Nephron (organoid): ENCODE measurements around the gene GSTT2.

Experiments
- H3K27ac Mint-ChIP-seq, 3 experiments: 2 replicates each; pipeline ENCODE4 v1.8.0; 2020; ENCODE audit warnings: mixed read lengths in 3 of 3, mild to moderate bottlenecking in 2 of 3, moderate library complexity in 1 of 3
- H3K27me3 Mint-ChIP-seq: 2 replicates; pipeline ENCODE4 v1.8.0; 2021; ENCODE audit warnings: low read depth, mild to moderate bottlenecking, moderate library complexity, mixed read lengths
- H3K36me3 Mint-ChIP-seq: 2 replicates; pipeline ENCODE4 v1.8.0; 2020; ENCODE audit warnings: low read depth, mixed read lengths
- H3K4me1 Mint-ChIP-seq: 2 replicates; pipeline ENCODE4 v1.8.0; 2020; ENCODE audit warnings: mixed read lengths
- H3K4me3 Mint-ChIP-seq, 3 experiments: 2 replicates each; pipeline ENCODE4 v1.8.0; 2020; ENCODE audit warnings: mild to moderate bottlenecking in 3 of 3, mixed read lengths in 3 of 3, moderate library complexity in 2 of 3
- H3K9me3 Mint-ChIP-seq: 2 replicates; pipeline ENCODE4 v1.8.0; 2020; ENCODE audit warnings: mixed read lengths
- TF ChIP-seq, protein P1 (sequence below), 3 experiments: fragments of 200-600 bp; sonication (generic); IDR thresholded peaks; one replicate each; pipeline ENCODE4 v1.5.0; 2021; ENCODE audit warnings: antibody characterized with exemption in 3 of 3; ENCODE audit not compliant: unreplicated experiment in 3 of 3

The GSTT2 gene

DNA sequence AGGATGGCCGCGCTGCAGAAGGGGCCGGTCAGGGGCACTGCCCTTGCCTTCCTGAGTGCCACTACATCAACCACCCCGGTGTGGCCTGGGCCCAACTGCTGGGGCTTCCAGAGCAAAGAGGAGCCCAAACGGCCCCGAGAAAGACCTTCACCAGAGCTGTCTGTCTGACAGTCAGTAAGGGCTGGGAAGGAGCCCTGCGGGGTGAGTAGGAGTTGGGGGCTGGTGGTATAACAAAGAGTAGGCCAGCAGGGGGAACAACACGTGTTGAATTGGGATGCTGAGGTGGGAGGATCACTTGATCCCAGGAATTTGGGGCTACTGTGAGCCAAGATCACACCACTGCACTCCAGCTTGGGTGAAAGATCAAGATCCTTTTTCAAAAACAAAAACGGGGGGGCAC lies 21.4 kb downstream of the GSTT2 start:
- H3K4me1 Mint-ChIP-seq: no peaks in the 10 kb centered on the region
- H3K4me3 Mint-ChIP-seq: no peak overlapping the region
- no peaks in the 10 kb centered on the region for H3K36me3 Mint-ChIP-seq

DNA sequence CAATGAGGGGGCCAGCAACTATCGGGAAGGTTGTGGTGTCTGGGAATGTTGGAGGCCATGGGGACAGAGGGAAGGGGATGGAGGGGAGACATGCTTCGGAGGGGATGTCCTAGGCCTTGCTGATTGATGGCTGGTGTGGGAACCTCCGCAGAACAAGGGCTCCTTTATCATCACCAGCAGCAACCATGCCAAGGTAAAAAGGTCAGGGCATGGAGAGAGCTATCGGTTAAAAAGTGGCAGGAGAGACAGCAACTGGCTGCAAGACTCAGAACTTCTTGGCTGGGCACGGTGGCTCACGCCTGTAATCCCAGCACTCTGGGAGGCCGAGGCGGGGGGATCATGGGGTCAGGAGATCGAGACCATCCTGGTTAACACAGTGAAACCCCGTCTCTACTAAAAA lies 22.3 kb downstream of the GSTT2 start:
- no peaks in the 10 kb centered on the region for H3K36me3 Mint-ChIP-seq
- H3K27ac Mint-ChIP-seq: no peak overlapping the region
- TF ChIP-seq, protein P1, sequence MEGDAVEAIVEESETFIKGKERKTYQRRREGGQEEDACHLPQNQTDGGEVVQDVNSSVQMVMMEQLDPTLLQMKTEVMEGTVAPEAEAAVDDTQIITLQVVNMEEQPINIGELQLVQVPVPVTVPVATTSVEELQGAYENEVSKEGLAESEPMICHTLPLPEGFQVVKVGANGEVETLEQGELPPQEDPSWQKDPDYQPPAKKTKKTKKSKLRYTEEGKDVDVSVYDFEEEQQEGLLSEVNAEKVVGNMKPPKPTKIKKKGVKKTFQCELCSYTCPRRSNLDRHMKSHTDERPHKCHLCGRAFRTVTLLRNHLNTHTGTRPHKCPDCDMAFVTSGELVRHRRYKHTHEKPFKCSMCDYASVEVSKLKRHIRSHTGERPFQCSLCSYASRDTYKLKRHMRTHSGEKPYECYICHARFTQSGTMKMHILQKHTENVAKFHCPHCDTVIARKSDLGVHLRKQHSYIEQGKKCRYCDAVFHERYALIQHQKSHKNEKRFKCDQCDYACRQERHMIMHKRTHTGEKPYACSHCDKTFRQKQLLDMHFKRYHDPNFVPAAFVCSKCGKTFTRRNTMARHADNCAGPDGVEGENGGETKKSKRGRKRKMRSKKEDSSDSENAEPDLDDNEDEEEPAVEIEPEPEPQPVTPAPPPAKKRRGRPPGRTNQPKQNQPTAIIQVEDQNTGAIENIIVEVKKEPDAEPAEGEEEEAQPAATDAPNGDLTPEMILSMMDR (IDR thresholded peaks at IDR 0.05; ENCODE audit: unreplicated experiment in 3 of 3): no peak
- no peak overlapping the region for H3K4me3 Mint-ChIP-seq
- H3K4me1 Mint-ChIP-seq: no peaks in the 10 kb centered on the region
- H3K9me3 Mint-ChIP-seq: no peaks in the 10 kb centered on the region
- peaks cover 10% of the 10 kb centered on the region for H3K27me3 Mint-ChIP-seq

More for the DNA sequence above, 21.4 kb downstream of the GSTT2 start:
- TF ChIP-seq, protein P1 (IDR thresholded peaks at IDR 0.05; ENCODE audit: unreplicated experiment in 3 of 3): no peak
- Mint-ChIP-seq H3K27ac (no peak overlapping the region), H3K27me3 (peaks cover 10% of the 10 kb centered on the region), H3K9me3 (no peaks in the 10 kb centered on the region)

DNA sequence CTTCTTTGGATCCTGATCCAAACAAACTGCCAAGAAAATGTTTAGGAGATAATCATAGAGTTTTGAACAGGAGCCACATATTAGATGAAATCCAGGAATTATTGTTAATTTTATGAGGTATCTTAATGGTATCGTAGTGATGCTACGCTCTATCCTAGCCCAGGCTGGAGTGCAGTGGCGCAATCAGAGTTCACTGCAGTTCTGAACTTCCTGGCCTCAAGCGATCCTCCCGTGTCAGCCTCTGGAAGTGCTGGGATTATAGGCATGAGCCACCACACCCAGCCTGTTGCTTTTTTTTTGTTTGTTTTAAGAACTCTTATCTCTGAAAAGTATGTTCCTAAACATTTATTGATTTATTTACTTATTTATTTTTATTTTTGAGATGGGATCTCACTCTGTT lies 22.9 kb downstream of the GSTT2 start:
- no peaks in the 10 kb centered on the region for H3K36me3 Mint-ChIP-seq
- no peak overlapping the region for H3K4me3 Mint-ChIP-seq
- H3K9me3 Mint-ChIP-seq: no peaks in the 10 kb centered on the region
- TF ChIP-seq, protein P1 (IDR thresholded peaks at IDR 0.05; ENCODE audit: unreplicated experiment in 3 of 3): no peak
- peaks cover 10% of the 10 kb centered on the region for H3K27me3 Mint-ChIP-seq
- no peaks in the 10 kb centered on the region for H3K4me1 Mint-ChIP-seq
- H3K27ac Mint-ChIP-seq: no peak overlapping the region

DNA sequence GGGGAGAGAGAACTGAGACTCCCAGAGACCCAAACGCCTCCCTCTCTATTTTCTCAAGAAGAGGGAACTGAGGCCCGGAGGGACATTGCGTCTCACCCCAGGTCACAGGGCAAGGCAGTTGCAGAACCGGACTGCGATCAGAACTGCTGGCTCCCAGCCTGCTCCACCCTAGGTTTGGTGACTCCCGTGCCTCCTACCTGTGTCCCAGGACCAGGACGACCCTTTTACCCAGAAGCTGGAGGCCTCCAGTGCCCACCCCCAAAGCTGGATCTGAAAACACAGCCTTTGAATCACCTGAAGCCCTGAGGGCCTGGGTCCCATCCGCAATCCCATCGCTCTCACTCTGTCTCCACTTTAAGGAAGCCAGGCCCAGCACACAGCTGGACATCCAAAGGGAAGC lies 24.0 kb downstream of the GSTT2 start:
- Mint-ChIP-seq H3K27ac (no peak overlapping the region), H3K36me3 (no peaks in the 10 kb centered on the region), H3K9me3 (no peaks in the 10 kb centered on the region), H3K4me3 (no peak overlapping the region), H3K27me3 (peaks cover 10% of the 10 kb centered on the region), H3K4me1 (no peaks in the 10 kb centered on the region)
- TF ChIP-seq, protein P1 (IDR thresholded peaks at IDR 0.05; ENCODE audit: unreplicated experiment in 3 of 3): no peak

DNA sequence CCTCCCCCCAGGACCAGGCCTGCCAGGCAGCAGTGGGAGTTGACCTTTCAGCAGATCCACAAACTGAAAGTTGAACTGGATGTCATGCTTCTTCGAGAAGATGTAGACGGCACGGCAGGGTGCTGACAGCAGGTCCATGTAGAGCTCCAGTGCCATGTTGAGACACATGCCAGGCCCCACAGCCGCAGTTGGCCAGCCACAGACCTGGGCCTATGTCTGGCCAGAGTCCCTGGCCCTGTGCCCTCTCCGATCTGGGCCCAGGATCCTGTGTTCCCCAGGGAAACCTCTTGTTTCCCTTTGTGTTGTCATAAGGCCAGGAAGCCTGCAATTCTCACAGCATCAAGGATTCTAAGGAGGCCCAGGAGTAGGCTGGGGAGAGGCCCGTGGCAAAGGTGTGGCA lies 25.3 kb downstream of the GSTT2 start, which contains the start of gene GSTT4:
Gene GSTT4, minus strand, starts transcription at position 253 of the 400 bp plus-strand sequence. Its CDS starts 97 bp downstream, at position 156.
- H3K4me1 Mint-ChIP-seq: no peaks in the 10 kb centered on the region
- TF ChIP-seq, protein P1 (IDR thresholded peaks at IDR 0.05; ENCODE audit: unreplicated experiment in 3 of 3): no peak
- no peaks in the 10 kb centered on the region for H3K36me3 Mint-ChIP-seq
- H3K27me3 Mint-ChIP-seq: peaks cover 10% of the 10 kb centered on the region
- H3K27ac Mint-ChIP-seq: no peak within 1 kb of the TSS
- H3K4me3 Mint-ChIP-seq: peak within 1 kb of the TSS in 1 of 3 experiments; percentile 2
- H3K9me3 Mint-ChIP-seq: no peaks in the 10 kb centered on the region

DNA sequence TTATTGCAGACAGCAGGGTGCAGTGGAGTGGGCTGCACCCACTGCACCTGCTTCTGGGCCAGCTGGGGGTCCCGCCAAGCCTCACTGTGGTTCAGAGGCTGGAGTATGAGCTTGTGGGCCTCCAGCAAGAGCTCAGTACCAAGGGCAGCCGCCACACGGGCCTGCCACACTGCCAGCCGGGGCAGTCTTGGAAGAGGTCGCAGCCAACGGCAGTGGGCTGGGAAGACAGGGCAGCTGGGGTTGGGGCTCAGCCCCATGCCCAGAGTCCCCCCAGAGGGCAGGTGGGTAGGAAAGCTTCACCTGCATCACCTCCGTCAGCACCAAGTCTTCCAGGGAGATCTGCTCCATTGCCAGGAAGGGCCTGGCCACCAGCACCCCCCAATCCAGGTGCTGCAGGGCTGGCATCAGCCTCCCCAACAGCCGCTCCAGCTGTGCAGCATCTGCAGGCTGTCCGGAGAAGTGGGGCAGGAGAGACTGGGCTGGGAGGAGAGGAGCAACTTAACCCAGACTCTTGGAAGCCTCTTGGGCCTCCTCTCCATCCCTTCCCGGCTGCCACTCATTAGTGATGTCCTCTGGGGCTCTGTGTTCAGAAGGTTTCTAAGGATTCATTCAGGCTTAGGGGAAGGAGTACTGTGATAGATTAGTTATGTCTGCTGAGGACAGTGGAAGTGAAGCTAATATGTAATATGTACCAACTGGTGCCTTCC lies 26.4 kb downstream of the GSTT2 start:
- no peaks in the 10 kb centered on the region for H3K9me3 Mint-ChIP-seq
- no peaks in the 10 kb centered on the region for H3K4me1 Mint-ChIP-seq

More for the DNA sequence above, 26.4 kb downstream of the GSTT2 start:
- H3K36me3 Mint-ChIP-seq: no peaks in the 10 kb centered on the region
- H3K27me3 Mint-ChIP-seq: peaks cover 10% of the 10 kb centered on the region
- H3K27ac Mint-ChIP-seq: no peak overlapping the region
- TF ChIP-seq, protein P1 (IDR thresholded peaks at IDR 0.05; ENCODE audit: unreplicated experiment in 3 of 3): no peak
- H3K4me3 Mint-ChIP-seq: no peak overlapping the region
